SK-N-MC (cell line): ENCODE results near the gene TANC1.

Source experiments
- EZH2 ChIP-seq: fragments of 200-600 bp; sonication (generic); IDR thresholded peaks from one replicate; pipeline ENCODE4 v1.6.1; 2017; ENCODE audit warnings: antibody characterized with exemption
- POLR2AphosphoS5 ChIP-seq: IDR thresholded peaks from 2 replicates; pipeline ENCODE4 v1.6.1; 2012; ENCODE audit warnings: mild to moderate bottlenecking, low read depth, low read length, borderline replicate concordance

DNA sequence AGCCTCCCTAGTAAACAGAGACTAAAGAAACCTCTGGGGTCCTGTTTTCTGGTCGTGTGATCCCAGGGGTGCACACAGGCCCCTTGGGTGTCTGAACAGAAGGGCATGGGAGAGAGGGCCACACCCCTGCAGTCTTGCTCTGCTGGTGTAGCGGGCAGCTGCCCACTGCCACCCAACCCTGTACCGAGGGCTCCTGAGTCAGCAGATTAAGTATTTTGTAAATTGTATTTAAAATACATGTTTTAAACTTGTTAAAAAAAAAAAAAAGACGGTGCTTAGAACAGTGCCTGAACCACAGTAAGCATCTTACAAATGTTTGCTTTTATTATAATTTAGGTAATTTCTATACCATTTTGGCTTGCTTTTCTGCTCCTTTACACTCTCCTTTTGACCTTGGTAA lies 113.7 kb downstream of the TANC1 start:
- TF ChIP-seq EZH2: no peak
- no peak for TF ChIP-seq POLR2AphosphoS5
